Hematopoietic multipotent progenitor cell (in vitro differentiated cells): ENCODE results near the gene HOATZ. TPM values are rescaled to one million over a fixed set of nuclear protein-coding genes. Genes with fewer than 3 reads are reported as not detected.

ENCODE experiments used
- DNase-seq, 3 donors: peaks; one replicate each; pipeline ENCODE4 v3.0.0-alpha.2; 2011 to 2015; ENCODE audit warnings: low read depth in 2 of 3, low spot score in 2 of 3
- total RNA-seq: library from RNA; depleted of rRNA; stranded (reverse); fragments of >200 nt; gene quantifications from one replicate; pipeline ENCODE4 v1.2.3, GENCODE V29; 2012

Gene HOATZ
- total RNA-seq, 1 donor: not detected

DNA sequence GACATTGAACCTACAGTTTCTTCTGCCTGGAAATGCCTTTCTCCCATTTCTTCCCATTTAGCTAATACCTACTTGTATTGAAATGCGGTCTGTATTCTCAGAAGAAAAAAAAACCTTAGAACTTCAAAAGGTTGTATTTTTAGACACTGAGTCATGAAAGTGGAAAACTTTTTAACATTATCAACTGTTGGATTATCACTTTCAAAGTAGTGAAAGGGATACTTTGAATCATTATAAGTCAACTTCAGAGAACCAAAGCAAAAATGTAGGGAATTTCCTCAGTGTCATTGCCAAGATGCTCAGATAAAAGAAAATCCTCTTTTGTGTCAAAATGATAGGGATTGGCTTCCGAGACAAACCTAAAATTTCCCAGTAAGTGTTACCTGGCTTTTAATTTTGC, 6.6 kb downstream of the HOATZ start:
- no peak for DNase-seq

GRCh38 chr11:111522426-111522825, 7.8 kb downstream of the HOATZ start:
- DNase-seq: no peak

DNA sequence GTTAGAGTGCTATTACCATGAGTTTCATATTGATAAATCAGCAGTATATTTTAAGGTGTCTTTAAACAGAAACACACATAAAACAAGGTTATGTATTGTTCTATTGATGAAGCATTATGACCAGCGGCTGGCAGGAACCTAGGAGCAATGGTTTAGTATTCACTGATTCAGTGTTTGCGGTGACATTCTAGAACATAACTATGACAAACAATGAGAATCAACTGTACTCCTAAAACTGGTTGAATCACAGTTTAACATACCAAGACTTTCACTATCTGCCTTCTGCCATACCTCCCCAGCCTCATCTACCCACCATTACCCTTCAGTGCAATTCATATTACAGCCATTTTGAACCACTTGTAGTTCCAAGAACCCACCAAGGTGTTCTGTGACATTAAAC, 8.8 kb downstream of the HOATZ start:
- no peak for DNase-seq

GRCh38 chr11:111524056-111524455, 9.5 kb downstream of the HOATZ start:
- DNase-seq: no peak

DNA sequence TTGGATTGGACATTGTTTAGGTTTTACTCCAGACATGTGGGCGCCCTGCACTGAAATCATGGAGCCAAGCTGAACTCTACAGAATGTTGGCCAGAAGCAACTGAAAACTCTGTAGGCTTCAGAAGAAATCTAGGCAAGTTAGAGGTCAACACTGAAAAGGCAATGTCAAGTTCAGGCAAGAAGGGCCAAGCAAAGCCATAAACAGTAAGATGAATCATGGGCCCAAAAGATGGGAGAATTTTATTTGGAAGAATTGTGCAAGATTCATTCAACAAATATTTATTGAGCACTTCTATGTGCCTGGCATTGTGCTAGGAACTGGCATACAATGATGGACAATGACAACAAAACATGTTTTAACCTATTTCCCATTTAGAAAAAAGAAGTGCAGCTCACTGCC, 10.9 kb downstream of the HOATZ start:
- DNase-seq: no peak

DNA sequence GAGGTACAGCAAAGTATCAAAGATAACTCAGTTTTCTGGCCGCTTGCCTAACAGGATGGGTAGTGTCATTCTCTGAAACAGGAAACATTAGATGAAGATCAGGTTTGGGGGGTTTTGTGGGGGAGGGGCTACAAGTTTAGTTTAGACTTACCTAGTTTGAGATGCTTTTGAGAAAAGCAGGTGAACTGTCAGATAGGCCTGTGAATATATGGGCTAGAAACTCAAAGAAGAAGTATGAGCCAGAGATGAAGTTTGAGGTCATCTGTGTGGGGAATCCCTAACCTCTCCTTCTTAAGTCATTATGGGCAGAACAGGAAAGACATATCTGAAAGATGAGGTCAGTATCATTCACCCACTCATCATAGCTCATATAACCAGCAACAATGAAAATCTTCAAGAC, 11.9 kb downstream of the HOATZ start:
- no peak for DNase-seq

DNA sequence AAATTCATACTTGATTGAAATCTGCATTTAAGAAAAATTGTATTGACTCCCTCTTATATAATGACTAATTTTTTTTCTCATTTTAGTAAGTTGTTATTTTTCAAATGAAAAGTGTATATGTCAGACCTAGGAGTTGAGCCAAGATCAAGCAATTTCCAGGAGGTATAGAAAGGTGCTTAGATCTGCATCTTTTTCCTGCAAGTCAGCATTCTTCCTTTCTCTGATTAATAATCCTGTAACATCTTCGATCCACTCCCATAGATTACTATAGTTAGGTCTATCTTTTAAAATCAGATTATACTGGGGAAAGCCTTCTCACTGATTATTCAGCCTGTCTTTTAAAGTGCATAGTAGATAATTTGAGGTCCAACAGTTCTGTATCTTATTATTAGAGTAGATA, 12.7 kb downstream of the HOATZ start:
- DNase-seq: no peak

DNA sequence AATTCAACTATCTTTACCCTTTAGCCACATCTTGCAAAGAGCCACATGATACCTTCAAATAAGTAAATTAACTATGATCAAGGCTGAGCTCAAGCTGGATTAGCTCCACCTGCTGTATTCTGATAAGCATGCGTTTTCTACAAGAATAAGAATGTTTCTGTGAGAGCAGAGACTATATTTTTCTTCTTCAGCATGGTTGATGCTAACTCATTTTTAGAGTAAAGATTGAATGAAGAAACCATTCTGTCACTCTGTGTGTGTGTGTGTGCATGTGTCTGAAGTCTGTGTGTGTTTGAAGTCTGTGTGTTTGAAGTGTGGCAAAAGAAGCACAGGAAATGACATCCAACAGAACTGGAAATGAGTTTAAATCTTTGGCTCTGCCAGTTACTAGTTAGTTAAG, 14.0 kb downstream of the HOATZ start:
- DNase-seq: no peak

- DNase-seq: no peak
Measured at GRCh38 chr11:111530091-111530490, 15.5 kb downstream of the HOATZ start.

DNA sequence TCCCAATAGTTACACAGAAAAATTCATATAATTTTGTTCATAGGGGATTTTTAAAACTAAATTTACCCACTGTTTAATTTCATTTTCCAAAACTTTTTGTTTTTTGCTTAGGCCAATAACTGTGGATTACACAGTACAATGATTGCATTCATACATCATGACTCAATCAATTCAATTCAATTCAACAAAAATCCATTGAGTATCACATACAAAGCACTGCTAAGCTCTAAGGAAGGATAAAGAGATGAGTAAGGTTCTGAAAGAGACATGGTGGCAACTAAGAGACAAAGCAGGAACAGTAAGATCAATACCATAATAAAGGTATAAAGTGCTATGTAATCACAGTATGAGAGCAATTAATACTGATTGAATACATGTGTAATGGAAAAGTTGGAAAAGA, 16.6 kb downstream of the HOATZ start:
- no peak for DNase-seq

- DNase-seq: no peak
Measured at GRCh38 chr11:111531687-111532364, 17.2 kb downstream of the HOATZ start.

DNA sequence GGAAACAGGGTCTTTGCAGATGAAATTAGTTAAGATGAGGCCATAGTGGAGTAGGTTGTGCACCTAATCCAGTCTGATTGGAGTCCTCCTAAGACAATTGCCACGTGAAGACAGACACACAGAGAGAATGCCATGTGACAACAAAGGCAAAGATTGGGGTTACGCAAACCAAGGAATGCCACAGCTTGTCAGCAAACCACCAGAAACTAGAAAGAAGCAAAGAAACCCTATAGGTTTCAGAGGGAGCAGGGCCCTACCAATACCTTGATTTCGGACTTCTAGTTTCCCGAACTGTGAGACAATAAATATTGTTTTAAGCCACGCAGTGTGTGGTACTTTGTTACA, 17.8 kb downstream of the HOATZ start:
- DNase-seq: no peak

- no peak for DNase-seq
Measured at GRCh38 chr11:111535281-111535680, 20.7 kb downstream of the HOATZ start.

GRCh38 chr11:111537336-111537860, 22.8 kb downstream of the HOATZ start:
- DNase-seq: no peak

DNA sequence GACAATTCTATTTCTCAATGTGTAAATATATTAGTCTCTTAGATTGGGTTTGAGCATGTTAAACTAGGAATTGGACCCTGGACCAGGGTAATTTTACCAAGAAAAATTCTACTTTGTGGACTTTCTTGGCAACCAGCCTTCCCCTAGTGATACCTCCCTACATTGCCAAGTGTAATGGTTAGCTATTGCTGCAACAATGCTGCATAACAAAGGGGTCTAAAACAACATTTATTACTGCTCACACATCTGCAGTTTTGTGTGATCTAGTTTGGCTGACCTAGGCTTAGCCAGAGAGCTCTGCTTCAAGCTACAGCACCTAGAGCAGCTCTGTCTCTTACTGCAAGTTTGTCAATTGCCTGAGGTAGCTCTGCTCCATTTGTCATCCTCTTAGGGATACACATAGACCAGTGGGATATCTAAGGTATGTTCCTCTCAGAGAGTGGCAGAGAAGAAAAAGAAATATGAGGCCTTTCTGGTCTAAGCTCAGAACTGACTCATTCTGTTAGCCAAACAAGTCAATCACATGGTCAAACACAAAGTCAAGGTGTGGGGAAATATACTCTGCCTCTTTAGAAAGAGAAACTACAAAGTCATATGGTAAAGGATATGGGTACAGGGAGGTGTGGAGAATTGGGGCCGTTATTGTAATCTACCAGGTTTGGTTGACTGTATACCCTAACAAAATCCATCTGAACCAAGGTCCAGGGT, 24.0 kb downstream of the HOATZ start:
- DNase-seq: no peak

GRCh38 chr11:111539426-111540113, 25.0 kb downstream of the HOATZ start:
- no peak for DNase-seq

DNA sequence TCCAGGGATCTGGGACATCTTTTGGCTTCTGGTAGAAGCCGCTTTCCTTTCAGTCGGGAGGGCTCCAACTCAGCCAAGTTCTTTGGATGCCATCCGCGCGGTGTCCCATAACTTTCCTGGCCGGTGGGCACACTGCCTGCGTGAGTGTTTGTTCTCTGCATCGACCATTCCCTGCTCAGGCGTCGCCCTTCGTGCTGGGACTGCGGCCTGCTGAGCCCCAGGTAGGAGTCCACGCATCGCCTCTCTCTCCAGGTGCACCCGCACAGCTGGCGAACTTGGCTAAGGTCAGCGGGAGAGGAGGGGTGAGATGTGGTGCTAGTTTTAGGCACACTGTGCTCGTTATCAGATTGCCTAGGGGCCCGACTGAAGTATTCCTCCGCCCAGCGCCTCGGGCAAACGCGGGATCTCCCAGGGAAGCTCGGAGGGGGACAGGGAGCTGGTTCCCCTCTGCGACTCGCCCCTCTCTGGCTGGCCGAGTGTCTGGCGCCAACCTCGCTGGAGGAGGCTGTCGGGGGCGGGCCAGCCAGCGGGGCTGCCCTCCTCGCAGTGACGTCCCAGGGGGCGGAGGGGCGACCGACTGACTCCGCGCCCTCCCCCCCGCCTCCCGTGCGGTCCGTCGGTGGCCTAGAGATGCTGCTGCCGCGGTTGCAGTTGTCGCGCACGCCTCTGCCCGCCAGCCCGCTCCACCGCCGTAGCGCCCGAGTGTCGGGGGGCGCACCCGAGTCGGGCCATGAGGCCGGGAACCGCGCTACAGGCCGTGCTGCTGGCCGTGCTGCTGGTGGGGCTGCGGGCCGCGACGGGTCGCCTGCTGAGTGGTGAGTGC, 25.7 kb downstream of the HOATZ start, which contains the start of gene LAYN:
TSS of gene LAYN (plus strand) at position 607 of the 823 bp plus-strand sequence. CDS start at position 731, 124 bp downstream.
- peak in 2 of 3 donors; percentile 45 to 56 for DNase-seq

DNA sequence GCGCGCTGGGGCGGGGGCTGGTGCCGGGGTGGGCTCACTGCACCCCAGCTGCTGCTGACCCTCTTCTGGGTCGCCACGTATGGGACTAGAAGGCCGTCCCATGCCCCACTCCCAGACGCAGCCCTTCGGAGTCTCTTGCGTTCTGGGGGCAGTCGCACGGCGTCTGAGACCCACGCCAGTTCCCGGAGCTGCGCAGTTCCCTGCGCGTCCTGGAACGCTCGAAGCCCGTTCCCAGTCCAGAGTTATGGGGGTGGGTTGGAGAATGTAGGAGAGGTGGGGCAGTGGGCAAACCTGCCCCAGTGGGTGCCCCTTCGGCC, 26.3 kb downstream of the HOATZ start:
- no peak for DNase-seq

DNA sequence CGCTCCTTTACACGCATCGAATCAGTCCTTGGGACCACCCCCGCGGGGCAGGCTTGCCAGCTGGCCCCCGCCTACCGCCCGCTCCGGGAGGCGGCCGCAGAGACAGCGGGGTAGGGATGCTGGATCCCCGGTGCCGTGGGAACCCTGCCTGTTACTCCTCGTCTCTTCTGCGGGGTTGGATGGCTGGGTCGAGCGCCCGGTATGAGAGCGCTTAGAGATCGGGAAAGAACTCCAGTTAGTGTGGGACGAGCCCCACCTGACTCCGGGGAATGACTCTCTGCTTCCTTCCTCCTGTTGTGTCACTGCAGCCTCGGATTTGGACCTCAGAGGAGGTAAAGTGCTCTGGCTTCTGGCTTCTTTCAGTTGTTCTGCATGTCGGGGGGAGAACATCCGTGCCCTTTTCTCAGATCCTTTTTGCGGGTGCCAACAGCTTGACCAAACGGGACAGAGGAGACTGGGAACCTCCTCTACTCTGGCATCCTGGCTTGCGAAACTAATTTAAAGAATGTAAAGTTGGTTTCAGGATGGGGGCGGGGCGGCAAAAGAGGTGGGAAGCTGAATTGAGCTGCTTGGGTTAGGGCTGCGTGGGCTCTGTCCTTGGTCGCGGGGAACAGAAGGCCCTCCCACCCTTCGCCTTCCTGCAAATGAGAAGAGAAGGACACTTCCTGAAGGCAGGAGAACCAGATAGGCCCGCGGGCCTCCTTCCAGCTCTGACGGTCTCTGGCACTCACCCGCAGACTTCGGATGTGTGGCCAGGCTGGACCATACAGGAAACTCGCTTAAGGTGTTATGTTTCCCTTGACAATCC, 26.9 kb downstream of the HOATZ start:
- DNase-seq: no peak

- DNase-seq: peak in 1 of 3 donors; percentile 34
Measured at GRCh38 chr11:111542606-111543275, 28.2 kb downstream of the HOATZ start.
